Keratinocyte (primary cell): ENCODE data around the gene MYF6. TPM values are rescaled to one million over a fixed set of nuclear protein-coding genes. Genes with fewer than 3 reads are reported as not detected.

Experiments
- DNase-seq: peaks from one replicate; pipeline ENCODE4 v3.0.0-alpha.2; 2011; ENCODE audit warnings: low read depth, missing footprints, low spot score
- FAIRE-seq: peaks from 2 replicates; lab custom pipeline; 2011; peaks lifted over from hg19 to GRCh38; lab: Jason Lieb, UNC
- H2AFZ ChIP-seq: 2 replicates; pipeline ENCODE4 v1.6.0; 2012; ENCODE audit warnings: low read length, control low read depth, inconsistent platforms; ENCODE audit not compliant: control insufficient read depth
- H3K27ac ChIP-seq: 2 replicates; pipeline ENCODE4 v1.5.1; 2011; ENCODE audit warnings: low read length; ENCODE audit not compliant: control insufficient read depth, insufficient read depth
- H3K27me3 ChIP-seq: 3 replicates; pipeline ENCODE4 v1.6.0; 2011; ENCODE audit warnings: low read length; ENCODE audit not compliant: control insufficient read depth, insufficient read depth; ENCODE audit errors: extremely low read depth
- H3K36me3 ChIP-seq, 2 experiments: 2 replicates in 1 of 2; 3 replicates in 1 of 2; pipeline ENCODE4 v1.5.1; 2011; ENCODE audit warnings: low read length in 2 of 2, mild to moderate bottlenecking in 1 of 2; ENCODE audit not compliant: control insufficient read depth in 2 of 2, insufficient read depth in 2 of 2; ENCODE audit errors: extremely low read depth in 1 of 2
- H3K4me1 ChIP-seq: 3 replicates; pipeline ENCODE4 v1.5.1; 2011; ENCODE audit warnings: low read length; ENCODE audit not compliant: control insufficient read depth, insufficient read depth; ENCODE audit errors: extremely low read depth
- H3K4me2 ChIP-seq: 3 replicates; pipeline ENCODE4 v1.6.0; 2011; ENCODE audit warnings: low read depth, low read length; ENCODE audit not compliant: control insufficient read depth, insufficient read depth; ENCODE audit errors: extremely low read depth
- H3K4me3 ChIP-seq, 3 experiments: fragments of 200-600 bp in 1 of 3; sonication (generic) in 1 of 3; 2 replicates in 2 of 3; 3 replicates in 1 of 3; pipeline ENCODE4 v1.5.1; 2011 to 2016; ENCODE audit warnings: low read length in 3 of 3, mild to moderate bottlenecking in 3 of 3, control low read depth in 2 of 3, inconsistent platforms in 1 of 3, low read depth in 1 of 3, mixed read lengths in 1 of 3, mixed run types in 1 of 3, moderate library complexity in 1 of 3; ENCODE audit not compliant: control insufficient read depth in 2 of 3, insufficient read depth in 2 of 3; ENCODE audit errors: extremely low read depth in 1 of 3
- H3K79me2 ChIP-seq: 2 replicates; pipeline ENCODE4 v1.6.0; 2012; ENCODE audit warnings: low read length; ENCODE audit not compliant: control insufficient read depth, insufficient read depth
- H3K9ac ChIP-seq: 3 replicates; pipeline ENCODE4 v1.6.0; 2011; ENCODE audit warnings: low read length; ENCODE audit not compliant: control insufficient read depth, insufficient read depth; ENCODE audit errors: extremely low read depth
- H3K9me1 ChIP-seq: 3 replicates; pipeline ENCODE4 v1.6.0; 2011; ENCODE audit warnings: low read length; ENCODE audit not compliant: control insufficient read depth, insufficient read depth; ENCODE audit errors: extremely low read depth
- H3K9me3 ChIP-seq: 2 replicates; pipeline ENCODE4 v1.5.1; 2012; ENCODE audit warnings: low read depth, low read length; ENCODE audit not compliant: control insufficient read depth
- H4K20me1 ChIP-seq: 3 replicates; pipeline ENCODE4 v1.6.0; 2011; ENCODE audit warnings: low read length; ENCODE audit not compliant: control insufficient read depth, insufficient read depth; ENCODE audit errors: extremely low read depth
- CTCF ChIP-seq, 3 experiments: IDR thresholded peaks in 1 of 3; conservative IDR thresholded peaks in 1 of 3; optimal IDR thresholded peaks in 1 of 3; 2 replicates in 2 of 3; 3 replicates in 1 of 3; pipeline versions ENCODE3 to v1.5.1; 2011; ENCODE audit warnings: low read length in 3 of 3, mild to moderate bottlenecking in 3 of 3, moderate library complexity in 2 of 3, control low read depth in 1 of 3, inconsistent platforms in 1 of 3; ENCODE audit not compliant: insufficient read depth in 2 of 3; ENCODE audit errors: extremely low read depth in 1 of 3
- EZH2 ChIP-seq: IDR thresholded peaks from one replicate; pipeline ENCODE4 v1.6.1; 2012; ENCODE audit warnings: inconsistent platforms, mild to moderate bottlenecking, low read length, moderate library complexity
- dilution Hi-C: fragments of 300-500 bp; cut with MboI; formaldehyde crosslinking; loops from one replicate; pipeline ENCODE4 v1.7.0; 2020; ENCODE audit warnings: low sequenced_read_pairs; ENCODE audit not compliant: extremely low pct_ligation_motif_present
- polyA plus RNA-seq, 5 experiments: library from polyadenylated mRNA; depleted of rRNA in 3 of 5; stranded (reverse) in 3 of 5; stranded (forward) in 1 of 5; unstranded in 1 of 5; fragments of >200 nt; gene quantifications; 1 replicate in 1 of 5; 2 replicates in 3 of 5; 3 replicates in 1 of 5; pipeline versions ENCODE4 v1.2.1 to v1.2.3, GENCODE V29; 2011 to 2012; ENCODE audit warnings: missing spikeins in 2 of 5, low read depth in 1 of 5, low replicate concordance in 1 of 5

Gene MYF6
- polyA plus RNA-seq, 1 donor (not counting 4 experiments of a cell fraction or from before 2014, with no cell fraction given), result not detected

GRCh38 chr12:80679346-80680131, 27.9 kb upstream of the MYF6 start:
- dilution Hi-C loops, result no loop called here

GRCh38 chr12:80681287-80681686, 26.1 kb upstream of the MYF6 start:
- no peaks in the 10 kb centered on the region for H3K4me1 ChIP-seq
- H3K36me3 ChIP-seq, result no peaks in the 10 kb centered on the region
- H4K20me1 ChIP-seq, result no peaks in the 10 kb centered on the region
- DNase-seq, result no peak
- TF ChIP-seq CTCF (optimal IDR thresholded peaks at IDR 0.05 in 1 of 3, IDR thresholded peaks at IDR 0.05 in 1 of 3, conservative IDR thresholded peaks at IDR 0.05 in 1 of 3; ENCODE audit: extremely low read depth in 1 of 3, insufficient read depth in 2 of 3, low read length in 3 of 3) (no peak), EZH2 (no peak)
- H3K27ac ChIP-seq, result no peak overlapping the region
- H3K27me3 ChIP-seq, result no peaks in the 10 kb centered on the region
- H3K9ac ChIP-seq, result no peak overlapping the region
- no peak for FAIRE-seq
- no peaks in the 10 kb centered on the region for H3K79me2 ChIP-seq
- no peaks in the 10 kb centered on the region for H3K9me3 ChIP-seq
- dilution Hi-C loops, result no loop called here
- H3K4me3 ChIP-seq, result no peak overlapping the region
- no peaks in the 10 kb centered on the region for H3K9me1 ChIP-seq
- H2AFZ ChIP-seq, result no peak overlapping the region
- no peak overlapping the region for H3K4me2 ChIP-seq

More at GRCh38 chr12:80679346-80680131, 27.9 kb upstream of the MYF6 start:
- Histone ChIP-seq H3K9ac (no peak overlapping the region), H2AFZ (no peak overlapping the region), H3K9me1 (no peaks in the 10 kb centered on the region), H3K36me3 (no peaks in the 10 kb centered on the region), H3K27ac (no peak overlapping the region), H3K4me2 (no peak overlapping the region), H3K9me3 (no peaks in the 10 kb centered on the region), H3K4me1 (no peaks in the 10 kb centered on the region), H3K79me2 (no peaks in the 10 kb centered on the region), H3K27me3 (no peaks in the 10 kb centered on the region), H3K4me3 (no peak overlapping the region), H4K20me1 (no peaks in the 10 kb centered on the region)
- DNase-seq (no peak), FAIRE-seq (no peak)
- no peak for TF ChIP-seq CTCF (optimal IDR thresholded peaks at IDR 0.05 in 1 of 3, IDR thresholded peaks at IDR 0.05 in 1 of 3, conservative IDR thresholded peaks at IDR 0.05 in 1 of 3; ENCODE audit: extremely low read depth in 1 of 3, insufficient read depth in 2 of 3, low read length in 3 of 3)
- TF ChIP-seq EZH2, result no peak
